Stimulated activated naive CD8-positive, alpha-beta T cell treated with anti-CD3 and anti-CD28 coated beads, Interleukin-15, amount 100 ng/mL, for 72 hours (primary cell): ENCODE results near the gene PRTG.
"Not testable (repeated sequence)": the region's sequence is repeated elsewhere in the genome, so short reads cannot be mapped to it uniquely, and the experiment has no call there.

Experiments
- ATAC-seq: fragments of 150-1000 bp; cut with Tn5 transposase; 2 replicates; pipeline ENCODE4 v1.10.0; 2021; ENCODE audit warnings: mild to moderate bottlenecking, moderate library complexity
- DNase-seq, 2 donors: peaks; one replicate each; pipeline ENCODE4 v3.0.0; 2021 to 2022
- H3K27ac Mint-ChIP-seq, 2 donors: one replicate each; pipeline ENCODE4 v1.8.0; 2022; ENCODE audit warnings: mild to moderate bottlenecking in 2 of 2, mixed read lengths in 2 of 2, moderate library complexity in 2 of 2
- H3K27me3 Mint-ChIP-seq: one replicate; pipeline ENCODE4 v1.8.0; 2022; ENCODE audit warnings: mixed read lengths
- H3K4me1 Mint-ChIP-seq: one replicate; pipeline ENCODE4 v1.8.0; 2022; ENCODE audit warnings: mild to moderate bottlenecking, mixed read lengths
- H3K4me3 Mint-ChIP-seq, 2 donors: one replicate each; pipeline ENCODE4 v1.8.0; 2022; ENCODE audit warnings: mild to moderate bottlenecking in 2 of 2, mixed read lengths in 2 of 2, moderate library complexity in 1 of 2
- H3K9me3 Mint-ChIP-seq, 2 donors: one replicate each; pipeline ENCODE4 v1.8.0; 2022; ENCODE audit warnings: mixed read lengths in 2 of 2

PRTG gene

DNA sequence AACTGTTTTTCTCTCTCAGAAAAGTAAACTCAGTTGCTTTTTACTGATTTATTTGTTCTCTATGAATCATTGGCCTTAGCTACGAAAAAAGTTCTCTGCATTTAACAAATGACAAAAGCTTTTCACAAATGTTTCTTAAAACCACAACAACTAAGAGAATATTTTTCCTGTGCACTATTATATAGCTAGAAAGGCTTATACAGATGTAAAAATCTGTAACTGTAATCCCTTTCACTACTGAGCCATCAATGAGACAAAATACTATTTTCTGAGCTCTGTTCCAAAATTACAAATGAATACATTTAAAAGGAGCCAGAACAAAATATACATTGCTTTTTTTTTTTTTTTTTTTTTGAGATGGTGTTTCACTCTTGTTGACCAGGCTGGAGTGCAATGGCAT is 109.2 kb downstream of the PRTG start:
- H3K27me3 Mint-ChIP-seq: no peaks in the 10 kb centered on the region
- DNase-seq (no peak), ATAC-seq (no peak)
- H3K4me3 Mint-ChIP-seq: no peak overlapping the region
- H3K27ac Mint-ChIP-seq: no peak overlapping the region
- H3K4me1 Mint-ChIP-seq: no peaks in the 10 kb centered on the region
- no peaks in the 10 kb centered on the region for H3K9me3 Mint-ChIP-seq

DNA sequence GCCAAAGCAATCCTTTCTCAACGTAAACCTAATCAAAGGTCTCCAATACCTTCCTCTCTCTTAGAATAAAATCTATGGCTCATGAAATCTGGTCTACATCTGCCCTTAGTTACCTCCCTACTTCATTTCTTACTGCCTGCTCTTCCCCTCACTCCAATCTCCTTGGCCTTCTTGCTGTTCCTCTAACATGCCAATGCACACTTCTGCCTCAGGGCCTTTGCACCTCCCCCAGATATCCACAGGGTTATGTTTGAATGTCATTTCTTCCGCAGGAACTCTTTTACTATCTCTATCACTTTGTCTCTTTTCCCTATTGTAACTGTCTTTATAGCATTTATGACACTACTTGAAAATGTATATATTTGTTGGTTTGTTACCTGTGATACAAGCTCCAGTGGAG is 110.5 kb downstream of the PRTG start:
- Mint-ChIP-seq H3K9me3 (no peaks in the 10 kb centered on the region), H3K27me3 (no peaks in the 10 kb centered on the region), H3K4me3 (no peak overlapping the region), H3K27ac (no peak overlapping the region), H3K4me1 (no peaks in the 10 kb centered on the region)
- no peak for ATAC-seq
- DNase-seq: no peak

DNA sequence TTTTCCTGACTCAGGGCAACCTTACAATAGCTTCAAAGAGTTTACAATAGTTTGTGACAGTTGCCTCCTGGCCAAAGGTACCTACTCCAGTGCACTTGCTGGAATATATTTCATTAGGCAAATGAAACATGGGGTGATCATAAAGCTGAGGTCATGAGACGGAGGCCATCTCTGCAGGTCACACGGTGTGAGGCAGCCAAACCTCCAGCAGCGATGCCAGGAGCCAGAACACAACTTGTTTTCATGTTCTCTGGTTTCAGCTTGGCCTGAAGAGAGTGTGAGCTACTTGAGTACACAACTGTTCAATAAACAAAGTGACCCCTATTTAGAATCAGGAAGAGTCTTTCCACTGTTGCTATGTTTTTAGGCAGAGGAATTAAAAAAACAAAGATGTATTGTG is 112.1 kb downstream of the PRTG start:
- DNase-seq: no peak
- Mint-ChIP-seq H3K27ac (no peak overlapping the region), H3K9me3 (no peaks in the 10 kb centered on the region), H3K4me1 (no peaks in the 10 kb centered on the region), H3K27me3 (no peaks in the 10 kb centered on the region), H3K4me3 (no peak overlapping the region)
- ATAC-seq: no peak

DNA sequence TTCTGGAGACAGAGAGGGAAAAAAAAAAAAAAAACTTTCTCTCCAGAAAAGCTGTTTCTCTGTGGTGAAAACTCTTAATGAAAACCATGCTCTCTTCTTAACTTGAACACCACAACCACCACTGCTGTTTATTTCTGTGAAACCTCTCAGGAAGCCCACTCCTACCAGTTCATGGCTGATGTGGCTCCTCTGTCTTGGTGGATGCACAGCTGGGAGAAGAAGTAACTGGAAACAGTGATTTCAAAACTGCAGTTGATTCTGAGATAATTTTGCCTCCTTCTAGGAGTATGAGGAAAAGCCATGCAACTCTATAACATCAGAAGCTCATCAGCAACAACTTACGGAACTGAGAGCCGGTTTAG is 114.6 kb downstream of the PRTG start:
- Mint-ChIP-seq H3K4me3 (no peak overlapping the region), H3K27me3 (no peaks in the 10 kb centered on the region), H3K27ac (no peak overlapping the region), H3K9me3 (no peaks in the 10 kb centered on the region), H3K4me1 (no peaks in the 10 kb centered on the region)
- no peak for DNase-seq
- no peak for ATAC-seq

DNA sequence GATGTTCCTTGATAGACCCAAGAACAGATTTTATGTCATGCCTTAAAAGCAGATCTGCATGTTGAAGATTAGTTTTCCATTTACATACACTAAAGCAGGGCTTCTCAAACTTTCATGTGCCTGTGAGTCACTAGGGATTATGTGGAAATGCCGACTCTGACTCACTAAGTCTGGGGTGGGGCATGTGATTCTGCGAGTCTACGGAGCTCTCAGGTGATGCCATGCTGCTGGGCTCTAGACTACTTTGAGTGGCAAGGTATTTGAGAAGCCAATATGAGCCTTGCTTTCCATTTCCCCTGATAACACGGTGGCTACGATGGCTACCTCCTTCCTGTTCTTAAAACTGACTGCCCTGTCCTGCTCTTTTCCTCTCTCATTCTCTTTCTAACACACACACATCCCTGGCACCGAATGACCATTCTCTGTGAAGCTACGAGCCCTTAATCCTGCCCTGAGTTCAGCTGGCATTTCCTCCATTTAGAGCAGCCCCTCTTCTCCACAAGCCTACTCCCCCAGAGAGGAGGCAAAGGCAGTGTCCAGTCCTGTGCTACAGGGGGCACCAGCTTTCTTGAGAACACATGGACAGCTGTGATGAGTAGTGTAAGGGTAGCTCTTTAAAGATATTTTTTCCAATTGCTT is 115.1 kb downstream of the PRTG start:
- Mint-ChIP-seq H3K4me3 (no peak overlapping the region), H3K4me1 (no peaks in the 10 kb centered on the region), H3K9me3 (no peaks in the 10 kb centered on the region), H3K27me3 (no peaks in the 10 kb centered on the region), H3K27ac (no peak overlapping the region)
- no peak for DNase-seq
- ATAC-seq: no peak

DNA sequence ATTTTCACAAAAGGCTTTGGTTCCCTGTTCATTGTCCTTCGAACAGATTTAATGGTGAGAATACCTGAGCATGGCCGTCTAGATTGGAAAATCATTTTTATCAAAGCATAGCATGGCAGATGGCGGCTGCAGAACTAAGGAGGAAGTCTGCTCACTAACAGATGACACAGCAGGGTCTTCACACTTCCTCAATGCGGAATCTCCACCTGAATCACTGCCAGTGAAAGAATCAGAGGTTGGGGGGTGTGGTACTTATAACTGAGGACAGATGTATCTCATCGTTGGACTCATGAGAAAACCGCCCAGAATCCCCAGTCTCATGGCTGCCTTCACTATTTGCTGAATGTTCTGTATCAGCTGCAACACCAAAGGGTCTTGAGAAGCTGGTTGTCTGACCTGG is 123.2 kb downstream of the PRTG start:
- ATAC-seq (no peak), DNase-seq (no peak)
- Mint-ChIP-seq H3K4me1 (no peaks in the 10 kb centered on the region), H3K27me3 (peaks cover 26% of the 10 kb centered on the region), H3K9me3 (no peaks in the 10 kb centered on the region), H3K4me3 (no peak overlapping the region), H3K27ac (no peak overlapping the region)

DNA sequence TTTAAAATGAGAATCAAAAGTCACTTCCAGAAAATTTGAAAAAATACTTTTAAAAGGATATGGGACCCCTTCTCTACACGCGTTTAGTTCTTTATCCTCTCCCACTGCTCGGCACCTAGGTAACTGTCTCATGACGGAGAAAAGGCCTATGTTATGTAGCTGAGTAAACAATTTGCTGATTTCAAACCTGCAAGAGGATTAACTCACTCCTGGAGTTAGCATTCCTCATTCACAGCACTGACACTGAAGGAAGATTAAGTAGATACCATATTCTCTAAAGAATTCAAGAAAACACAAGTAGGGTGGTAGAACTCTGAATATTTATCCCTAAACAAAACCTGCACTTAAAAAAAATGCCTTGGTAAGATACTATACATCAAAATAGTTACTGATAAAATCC is 124.6 kb downstream of the PRTG start:
- no peak overlapping the region for H3K4me3 Mint-ChIP-seq
- H3K4me1 Mint-ChIP-seq: no peaks in the 10 kb centered on the region
- ATAC-seq: no peak

DNA sequence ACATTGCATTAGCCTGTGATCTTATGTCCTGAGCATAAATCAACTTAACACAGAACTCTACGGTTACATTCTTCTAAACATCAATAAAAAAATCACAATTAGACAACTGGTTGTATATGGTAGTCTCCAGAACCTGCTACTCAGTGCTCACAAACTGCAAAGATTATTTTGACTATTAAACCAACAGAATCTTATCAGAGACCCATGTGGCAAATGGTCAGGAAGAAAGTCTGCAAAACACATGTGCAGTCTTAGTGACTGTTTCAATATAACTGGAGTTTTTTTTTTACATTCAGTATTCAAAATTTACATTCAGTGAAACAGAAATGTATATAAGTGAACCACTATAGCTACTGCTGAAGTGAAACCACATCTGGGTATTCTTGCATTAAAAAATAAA is 127.5 kb downstream of the PRTG start:
- peaks cover 45% of the 10 kb centered on the region for H3K27me3 Mint-ChIP-seq
- DNase-seq (no peak), ATAC-seq (no peak)
- no peak overlapping the region for H3K27ac Mint-ChIP-seq
- no peak overlapping the region for H3K4me3 Mint-ChIP-seq
- peaks cover 0 to 3% of the 10 kb centered on the region in 2 donors for H3K9me3 Mint-ChIP-seq
- no peaks in the 10 kb centered on the region for H3K4me1 Mint-ChIP-seq

More for the DNA sequence above, 124.6 kb downstream of the PRTG start:
- DNase-seq: no peak
- Mint-ChIP-seq H3K27me3 (peaks cover 40% of the 10 kb centered on the region), H3K9me3 (no peaks in the 10 kb centered on the region), H3K27ac (no peak overlapping the region)

DNA sequence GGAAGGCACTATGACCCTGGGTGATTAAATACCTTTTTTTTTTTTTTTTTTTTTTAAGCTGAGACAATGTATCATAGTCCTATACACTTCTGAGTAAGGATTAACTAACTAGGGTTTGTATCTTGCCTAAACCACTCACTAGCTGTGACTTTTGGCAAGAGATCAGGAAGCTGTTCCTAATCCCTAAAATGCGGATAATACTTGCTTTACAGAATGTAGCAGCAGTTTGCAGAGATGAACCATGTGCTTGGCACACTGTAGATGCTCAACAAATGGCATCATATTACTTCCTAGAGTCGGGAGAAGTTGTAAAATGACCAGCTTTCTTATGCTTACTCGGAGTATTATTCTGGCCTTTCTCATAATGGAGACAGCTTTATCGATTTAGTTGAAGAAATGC is 129.2 kb downstream of the PRTG start:
- ATAC-seq: no peak
- no peak for DNase-seq
- H3K27ac Mint-ChIP-seq: no peak overlapping the region
- H3K4me1 Mint-ChIP-seq: no peaks in the 10 kb centered on the region
- H3K4me3 Mint-ChIP-seq: no peak overlapping the region
- peaks cover 36% of the 10 kb centered on the region for H3K27me3 Mint-ChIP-seq
- H3K9me3 Mint-ChIP-seq: peaks cover 0 to 8% of the 10 kb centered on the region in 2 donors

DNA sequence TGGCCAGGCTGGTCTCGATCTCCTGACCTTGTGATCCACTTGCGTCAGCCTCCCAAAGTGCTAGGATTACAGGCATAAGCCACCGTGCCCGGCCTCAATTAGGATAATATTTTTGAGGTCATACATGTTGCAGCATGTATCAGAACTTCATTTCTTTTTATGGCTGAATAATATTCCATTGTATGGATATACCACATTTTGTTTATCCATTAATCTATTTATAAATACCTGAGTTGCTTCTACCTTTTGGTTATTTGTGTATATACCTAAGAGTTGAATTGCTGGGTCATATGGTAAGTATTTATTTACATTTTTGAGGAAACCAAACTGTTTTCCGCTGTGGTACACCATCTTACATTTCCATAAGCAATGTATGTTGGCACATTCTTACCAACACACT is 136.7 kb downstream of the PRTG start:
- no peak overlapping the region for H3K27ac Mint-ChIP-seq
- ATAC-seq (no peak), DNase-seq (no peak)
- no peaks in the 10 kb centered on the region for H3K4me1 Mint-ChIP-seq
- H3K4me3 Mint-ChIP-seq: no peak overlapping the region
- H3K9me3 Mint-ChIP-seq: peaks cover 12 to 13% of the 10 kb centered on the region in 2 donors
- peaks cover 8% of the 10 kb centered on the region for H3K27me3 Mint-ChIP-seq

DNA sequence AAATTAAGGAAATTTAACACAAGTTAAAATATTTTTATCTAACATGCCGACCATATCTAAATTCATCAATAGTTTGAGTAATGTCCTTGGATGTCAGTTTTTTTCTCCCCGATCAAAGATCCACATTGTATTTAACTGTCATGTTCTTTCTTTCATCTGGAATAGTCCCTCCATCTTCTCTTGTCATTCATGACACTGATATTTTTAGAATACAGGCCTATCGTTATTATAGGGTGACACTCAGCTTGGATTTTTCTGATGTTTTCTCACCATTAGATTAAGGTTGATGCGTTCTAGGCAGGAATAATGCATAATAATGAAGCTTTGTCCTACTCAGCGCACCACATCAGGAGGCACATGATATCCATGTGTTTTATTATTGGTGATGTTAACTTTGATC is 141.6 kb downstream of the PRTG start:
- no peaks in the 10 kb centered on the region for H3K4me1 Mint-ChIP-seq
- H3K9me3 Mint-ChIP-seq: peaks cover 0 to 5% of the 10 kb centered on the region in 2 donors
- H3K27ac Mint-ChIP-seq: no peak overlapping the region
- H3K4me3 Mint-ChIP-seq: no peak overlapping the region
- no peak for DNase-seq
- peaks cover 8% of the 10 kb centered on the region for H3K27me3 Mint-ChIP-seq
- no peak for ATAC-seq

DNA sequence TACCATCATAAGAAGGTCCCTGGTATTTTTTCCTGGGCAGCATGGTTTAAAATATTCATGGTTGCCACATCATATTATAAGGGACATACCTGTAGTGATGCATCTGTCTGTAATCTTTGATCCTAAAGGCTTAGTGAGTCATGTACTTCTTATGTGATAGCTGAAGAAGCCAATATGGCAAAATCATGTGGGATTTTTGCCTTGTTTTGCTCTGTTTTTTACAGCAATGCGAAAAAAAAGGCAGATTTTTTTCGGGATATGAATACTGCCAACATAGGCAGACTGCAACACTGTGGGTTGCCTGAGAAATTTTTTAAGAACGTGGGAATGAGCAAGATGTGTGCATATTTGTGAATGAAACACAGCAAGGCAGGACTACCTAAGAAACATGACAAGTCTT is 143.5 kb downstream of the PRTG start:
- DNase-seq: no peak
- H3K4me1 Mint-ChIP-seq: no peaks in the 10 kb centered on the region
- H3K27me3 Mint-ChIP-seq: peaks cover 8% of the 10 kb centered on the region
- no peak overlapping the region for H3K4me3 Mint-ChIP-seq
- no peak for ATAC-seq
- H3K9me3 Mint-ChIP-seq: no peaks in the 10 kb centered on the region
- no peak overlapping the region for H3K27ac Mint-ChIP-seq

DNA sequence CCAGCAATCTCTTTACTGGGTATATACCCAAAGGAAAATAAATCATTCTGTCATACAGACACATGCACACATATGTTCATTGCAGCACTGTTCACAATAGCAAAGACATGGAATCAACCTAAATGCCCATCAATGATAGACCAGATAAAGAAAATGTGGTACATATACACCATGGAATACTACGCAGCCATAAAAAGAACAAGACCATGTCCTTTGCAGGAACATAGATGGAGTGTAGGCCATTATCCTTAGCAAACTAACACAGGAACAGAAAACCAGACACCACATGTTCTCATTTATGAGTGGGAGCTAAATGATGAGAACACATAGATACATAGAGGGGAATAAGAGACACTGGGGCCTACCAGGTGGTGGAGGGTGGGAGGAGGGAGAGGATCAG is 149.9 kb downstream of the PRTG start:
- H3K27me3 Mint-ChIP-seq: peaks cover 32% of the 10 kb centered on the region
- ATAC-seq, H3K4me3 Mint-ChIP-seq, DNase-seq, H3K4me1 Mint-ChIP-seq, H3K9me3 Mint-ChIP-seq, H3K27ac Mint-ChIP-seq: not testable (repeated sequence)

DNA sequence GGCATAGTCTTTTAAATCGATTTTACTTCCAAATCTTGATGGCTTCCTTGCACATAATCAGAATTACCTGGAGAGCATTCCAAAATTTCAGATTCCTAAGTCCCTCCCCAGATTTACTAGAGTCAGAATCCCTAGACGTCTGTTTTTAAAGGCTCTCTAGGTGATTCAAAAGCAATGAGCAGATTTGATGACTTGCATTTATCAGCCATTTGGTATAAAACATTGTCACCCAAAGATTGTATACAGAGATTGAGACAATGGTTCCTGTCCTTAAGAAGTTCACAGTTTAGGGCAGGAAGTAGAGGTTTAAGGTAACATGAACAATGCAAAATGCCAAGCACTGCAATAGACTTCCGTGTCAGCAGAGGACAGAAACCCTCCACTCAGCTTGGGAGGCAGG is 152.2 kb downstream of the PRTG start:
- no peak overlapping the region for H3K27ac Mint-ChIP-seq
- no peaks in the 10 kb centered on the region for H3K4me1 Mint-ChIP-seq
- no peak overlapping the region for H3K4me3 Mint-ChIP-seq
- peaks cover 32% of the 10 kb centered on the region for H3K27me3 Mint-ChIP-seq
- no peaks in the 10 kb centered on the region for H3K9me3 Mint-ChIP-seq
- DNase-seq (no peak), ATAC-seq (no peak)

DNA sequence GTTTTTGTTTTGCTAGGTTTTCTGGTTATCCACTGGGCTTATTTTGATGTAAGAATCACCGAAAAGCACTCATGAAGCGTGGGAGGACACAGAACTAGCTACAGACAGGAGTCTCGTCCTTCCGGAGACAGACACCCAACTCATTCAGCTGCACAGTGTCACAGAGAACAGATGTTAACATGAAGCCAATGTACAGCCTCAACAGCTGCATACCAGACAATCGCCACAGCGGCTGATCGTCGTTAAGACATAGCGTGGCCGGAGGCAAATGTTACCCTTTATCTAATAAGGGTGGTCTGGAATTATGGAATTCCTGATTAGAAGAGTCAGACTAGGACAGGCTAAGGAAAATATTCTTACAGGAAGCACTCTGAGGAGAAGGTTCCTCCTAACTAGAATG is 153.7 kb downstream of the PRTG start:
- no peaks in the 10 kb centered on the region for H3K4me1 Mint-ChIP-seq
- H3K27me3 Mint-ChIP-seq: peaks cover 35% of the 10 kb centered on the region
- DNase-seq: no peak
- ATAC-seq: no peak
- H3K9me3 Mint-ChIP-seq: no peaks in the 10 kb centered on the region
- peak overlapping the region; percentile 22 to 77 for H3K4me3 Mint-ChIP-seq
- no peak overlapping the region for H3K27ac Mint-ChIP-seq

DNA sequence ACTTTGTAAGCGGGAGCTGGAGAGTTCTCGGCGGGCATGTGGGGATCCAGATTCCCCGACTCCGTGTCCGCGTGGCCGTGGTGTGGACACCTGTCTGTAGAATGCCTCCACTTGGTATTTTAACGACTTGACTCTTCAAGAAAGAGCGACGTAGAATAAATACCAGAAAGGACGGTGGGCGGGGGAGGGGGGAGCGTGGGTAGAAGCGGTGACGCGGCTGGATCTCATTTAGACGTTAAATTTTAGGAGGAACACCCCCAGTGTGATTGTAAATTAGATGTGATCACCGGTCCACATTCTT is 154.2 kb downstream of the PRTG start:
- no peak for ATAC-seq
- no peaks in the 10 kb centered on the region for H3K4me1 Mint-ChIP-seq

DNA sequence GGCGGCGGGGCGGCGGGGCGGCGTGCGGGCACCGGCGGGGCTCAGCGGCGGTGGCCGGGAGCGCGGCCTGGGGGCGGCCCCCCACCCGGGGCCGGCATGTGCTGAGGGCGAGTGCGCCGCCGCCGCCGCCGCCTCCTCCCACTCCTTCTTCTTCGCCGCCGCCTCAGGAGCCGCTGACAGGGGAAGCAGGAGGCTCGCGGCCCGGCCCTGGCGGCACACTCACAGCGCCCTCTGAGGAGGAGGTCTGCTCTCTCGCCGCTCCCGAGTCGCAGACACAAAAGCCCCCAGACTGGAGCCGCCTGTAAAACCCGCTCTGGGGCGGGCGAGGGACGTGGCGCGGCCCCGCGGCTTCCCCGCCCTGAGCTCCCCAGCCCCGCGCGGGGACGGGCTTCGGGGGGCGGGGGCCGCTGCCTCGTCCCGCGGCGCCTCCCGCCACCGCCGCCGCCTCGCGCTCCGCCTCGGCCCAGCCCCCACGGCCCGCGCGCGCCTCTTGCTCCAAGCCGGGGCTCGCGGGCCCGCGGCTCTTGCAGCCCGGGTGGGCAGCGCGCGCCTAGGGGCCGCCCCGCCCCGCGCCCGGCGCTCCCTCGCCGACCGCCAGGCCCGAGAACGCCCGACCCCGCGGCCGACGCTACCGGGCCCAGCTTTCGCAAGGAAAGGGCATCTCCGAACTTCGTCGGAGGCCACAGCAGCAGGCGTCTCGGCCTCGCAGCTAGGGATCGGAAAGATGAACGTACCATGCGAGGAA is 154.7 kb downstream of the PRTG start, which contains the start of gene PYGO1:
Gene PYGO1 (minus strand): TSS at position 276 of the 745 bp plus-strand sequence. CDS start 462 bp downstream, outside the sequence.
- H3K4me3 Mint-ChIP-seq: peak within 1 kb of the TSS; percentile 69 to 77
- no peaks in the 10 kb centered on the region for H3K9me3 Mint-ChIP-seq
- H3K27me3 Mint-ChIP-seq: peaks cover 46% of the 10 kb centered on the region
- peak; percentile 39 to 49 for DNase-seq
- H3K4me1 Mint-ChIP-seq: no peaks in the 10 kb centered on the region
- ATAC-seq: peak; percentile 81
- no peak within 1 kb of the TSS for H3K27ac Mint-ChIP-seq

More for the DNA sequence above, 154.2 kb downstream of the PRTG start:
- no peak overlapping the region for H3K27ac Mint-ChIP-seq
- DNase-seq: no peak
- peaks cover 40% of the 10 kb centered on the region for H3K27me3 Mint-ChIP-seq
- H3K4me3 Mint-ChIP-seq: peak overlapping the region; percentile 41 to 77
- no peaks in the 10 kb centered on the region for H3K9me3 Mint-ChIP-seq
